NCI-H1092 treated with DMSO at 0.1 percent for 48 hours (cell line): ENCODE data around the gene SPATA6L.

Source experiments
- DNase-seq: peaks from one replicate; lab custom pipeline; 2025; lab: John Stamatoyannopoulos, UW

The SPATA6L gene

DNA sequence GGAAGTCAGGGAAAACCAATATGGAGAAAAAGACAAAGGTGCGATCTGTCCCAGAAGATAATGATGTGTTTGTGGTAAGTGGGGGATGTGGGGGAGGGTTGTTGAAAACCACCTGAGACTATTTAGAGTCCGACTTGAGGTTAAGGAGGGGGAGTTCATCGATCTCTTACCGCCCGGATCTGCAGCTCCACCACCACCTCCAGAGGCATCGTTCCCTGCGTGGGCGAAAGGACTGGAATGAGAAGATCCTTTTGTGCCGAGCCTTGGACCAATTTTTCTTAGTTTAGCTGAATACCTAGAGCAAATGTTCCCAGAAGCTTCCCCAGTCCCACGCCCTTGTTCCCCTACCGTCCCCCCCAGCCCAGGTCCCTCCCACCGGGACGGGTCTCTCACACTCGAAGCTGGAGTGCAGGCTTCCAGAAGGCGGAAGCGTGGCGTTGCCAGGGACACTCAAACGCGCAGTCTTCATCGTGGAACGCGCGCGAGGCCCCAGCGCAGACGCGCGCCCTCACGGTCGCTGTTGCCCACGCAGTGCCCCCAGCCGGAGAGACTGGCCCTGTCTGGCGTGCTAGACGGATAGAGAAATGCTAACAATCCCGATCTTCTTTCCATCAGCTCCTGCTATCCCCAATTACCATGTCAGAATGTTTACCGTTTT is at the start of gene SPATA6L:
Gene SPATA6L, minus strand, starts transcription at position 439 of the 658 bp plus-strand sequence. Its CDS starts 230 bp downstream, at position 209.
- DNase-seq: peak; percentile 78

DNA sequence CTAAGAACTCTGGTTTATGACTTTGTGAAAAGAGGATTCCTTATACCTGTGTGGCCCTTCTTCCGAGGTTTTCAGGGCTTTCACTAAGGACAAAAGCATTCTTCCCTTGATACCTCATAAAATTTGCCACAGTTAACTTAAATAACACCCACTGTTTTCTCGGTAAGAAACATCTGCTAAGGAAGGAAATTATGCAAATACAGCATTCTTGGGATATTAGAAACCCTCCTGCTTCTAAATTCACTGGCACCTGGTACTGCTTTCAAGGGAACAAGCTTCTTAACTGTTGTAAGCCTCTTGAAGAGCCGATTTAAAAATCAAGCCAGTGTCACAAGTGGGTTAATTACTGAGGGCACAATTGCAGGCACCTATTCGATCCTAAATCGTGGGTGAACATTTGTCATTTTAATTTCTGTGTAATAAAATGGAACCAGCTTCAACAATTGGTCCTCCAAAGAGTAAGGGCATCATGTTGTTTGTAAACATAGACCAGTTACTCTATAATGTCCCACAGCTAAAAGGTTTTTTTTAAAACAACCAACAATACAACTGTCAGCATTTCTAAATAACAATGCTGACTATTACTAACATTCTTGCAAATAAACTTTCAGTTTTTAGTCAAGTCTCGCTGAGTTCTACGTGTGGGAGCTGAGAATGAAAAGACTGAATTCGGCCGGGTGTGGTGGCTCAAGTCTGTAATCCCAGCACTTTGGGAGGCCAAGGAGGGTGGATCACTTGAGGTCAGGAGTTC is 48.2 kb upstream of the SPATA6L start:
- no peak for DNase-seq

DNA sequence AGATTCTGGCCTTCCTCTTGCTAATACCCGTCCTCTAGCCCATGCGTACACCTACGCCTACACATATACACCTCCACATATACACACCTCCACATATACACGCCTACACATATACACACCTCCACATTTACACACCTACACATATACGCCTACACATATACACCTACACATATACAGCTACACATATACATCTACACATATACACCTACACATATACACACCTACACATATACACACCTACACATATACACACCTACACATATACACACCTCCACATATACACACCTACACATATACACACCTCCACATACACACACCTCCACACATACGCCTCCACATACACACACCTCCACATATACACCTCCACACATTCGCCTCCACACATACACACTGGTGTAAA is 47.6 kb upstream of the SPATA6L start:
- DNase-seq: no peak

DNA sequence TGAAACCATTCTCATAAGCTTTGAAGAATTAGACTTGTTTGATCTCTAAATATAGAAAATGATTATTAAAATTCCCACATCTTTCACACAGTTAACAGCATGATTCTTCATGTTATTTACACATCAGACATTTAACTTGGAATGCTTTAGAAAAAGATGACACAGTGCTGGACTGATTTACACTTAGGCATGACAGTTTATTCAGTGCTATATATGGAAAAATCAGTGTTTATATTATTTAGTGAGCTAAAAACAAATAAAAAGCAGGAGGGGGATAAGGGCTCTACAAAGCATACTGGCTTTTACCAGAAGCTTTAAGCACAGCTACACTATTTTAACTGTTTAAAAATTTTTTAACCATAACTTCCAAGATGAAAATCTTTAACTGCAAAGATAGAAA is 43.1 kb upstream of the SPATA6L start:
- no peak for DNase-seq

DNA sequence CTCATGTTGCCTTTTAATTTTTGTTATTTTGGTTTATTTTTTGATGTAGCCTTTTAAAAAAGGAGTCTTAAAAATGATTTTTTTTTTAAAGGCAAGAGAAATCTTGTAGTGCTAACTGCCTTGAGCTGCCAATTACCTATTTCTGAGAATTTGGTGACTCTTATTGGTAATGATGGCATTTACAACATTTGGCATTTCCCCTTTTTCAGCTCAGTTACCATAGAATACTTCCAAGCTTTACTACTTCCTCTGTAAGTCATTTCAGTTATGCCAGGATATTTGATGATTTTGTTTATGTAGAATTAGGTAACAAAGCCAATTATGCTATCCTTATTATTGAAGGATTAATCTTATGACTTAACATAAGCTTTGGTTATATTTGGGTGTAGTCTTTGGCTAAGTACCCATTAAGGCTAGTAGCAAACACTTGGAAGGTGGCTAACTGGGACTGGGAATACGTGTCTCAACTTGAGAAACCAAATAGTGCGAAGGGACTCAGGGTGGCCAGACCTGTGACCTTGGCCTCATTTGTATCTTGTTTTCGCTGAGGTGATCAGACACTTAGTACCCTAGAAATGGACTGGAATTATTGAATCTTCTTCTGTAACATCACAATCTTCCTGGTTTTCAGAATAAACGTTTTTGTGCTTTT is 40.8 kb upstream of the SPATA6L start:
- DNase-seq: no peak

DNA sequence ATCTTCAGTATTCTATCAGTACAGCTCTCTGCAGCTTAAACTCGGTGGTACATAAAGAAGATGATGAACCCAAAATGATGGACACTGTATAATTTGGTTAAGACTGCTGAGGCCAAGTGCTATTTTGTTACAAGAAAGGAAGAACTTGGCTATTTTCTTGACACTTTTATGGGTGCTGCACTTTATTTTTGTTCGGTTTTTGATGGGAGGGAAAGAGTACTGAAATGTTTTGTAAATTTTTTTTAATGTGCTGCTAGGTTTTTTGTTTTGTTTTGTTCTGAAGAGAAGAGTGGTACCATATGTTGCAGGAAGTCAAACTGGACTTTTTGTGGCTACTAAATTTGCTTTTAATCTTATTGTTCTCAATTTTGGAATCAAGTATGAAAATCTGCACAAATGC is 39.7 kb upstream of the SPATA6L start:
- no peak for DNase-seq

- no peak for DNase-seq
These were observed 37.8 kb upstream of the SPATA6L start for GRCh38 chr9:4704129-4704528.

DNA sequence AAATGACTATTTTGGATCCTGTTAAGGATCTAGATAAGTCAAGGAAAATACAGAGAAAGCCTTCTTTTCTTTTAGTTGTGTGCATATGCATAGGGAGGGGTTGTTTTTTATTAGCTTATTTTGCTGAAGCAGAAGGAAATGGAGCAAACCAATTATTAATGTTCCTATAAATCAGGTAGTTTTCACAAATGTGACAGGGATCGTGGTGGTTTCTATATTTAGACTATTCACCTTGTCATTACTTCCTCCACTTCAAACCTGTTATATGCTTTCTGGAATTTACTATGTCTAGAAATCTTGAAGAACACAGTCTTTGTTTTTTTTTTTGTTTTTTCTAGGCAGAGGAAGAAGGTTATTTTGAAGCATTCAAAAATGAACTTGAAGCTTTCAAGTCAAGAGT is 35.2 kb upstream of the SPATA6L start:
- no peak for DNase-seq

GRCh38 chr9:4700932-4701331 is 34.7 kb upstream of the SPATA6L start:
- DNase-seq: no peak

GRCh38 chr9:4700091-4700490 is 33.8 kb upstream of the SPATA6L start:
- DNase-seq: no peak

GRCh38 chr9:4691795-4692194 is 25.5 kb upstream of the SPATA6L start:
- DNase-seq: no peak

GRCh38 chr9:4690144-4690543 is 23.9 kb upstream of the SPATA6L start:
- DNase-seq: no peak

DNA sequence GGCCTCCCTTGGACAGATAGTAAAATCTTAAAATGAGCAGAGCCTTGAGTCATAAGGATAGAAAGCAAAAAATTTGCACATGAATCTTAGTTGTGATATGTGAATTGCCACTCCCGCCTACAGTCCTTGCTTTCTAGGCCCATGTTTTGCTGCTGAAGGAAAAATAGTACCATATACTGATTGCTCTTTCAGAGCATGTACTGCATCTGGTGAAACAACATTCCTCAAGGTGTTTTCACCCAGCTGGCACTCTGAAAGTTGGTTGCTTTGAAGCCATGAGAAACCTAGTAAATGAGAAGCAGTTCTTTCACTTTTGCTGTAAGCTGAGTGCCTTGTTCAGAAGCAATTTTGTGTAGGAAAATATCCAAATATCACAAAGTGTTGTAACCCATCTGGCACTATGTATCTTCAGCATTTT is 23.4 kb upstream of the SPATA6L start:
- DNase-seq: no peak

DNA sequence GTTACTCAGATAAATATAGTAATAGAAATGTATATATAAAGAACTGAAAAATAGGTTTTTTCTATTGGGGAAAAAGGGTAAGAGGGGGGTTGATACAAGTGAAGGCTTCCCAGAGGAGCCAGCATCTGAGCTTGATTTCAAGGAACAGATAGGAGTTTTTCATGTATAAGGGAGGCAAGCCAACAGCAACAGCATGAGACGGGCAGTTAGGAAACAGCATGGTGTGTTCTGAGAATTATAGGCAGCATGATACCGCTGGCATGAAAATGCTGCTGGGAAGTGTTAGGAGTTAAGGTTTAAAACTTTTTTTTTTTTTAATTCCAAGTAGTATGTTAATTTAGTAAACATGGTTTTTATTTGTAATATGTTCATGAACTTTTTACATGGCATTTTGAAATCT is 22.7 kb upstream of the SPATA6L start:
- DNase-seq: no peak

- no peak for DNase-seq
These were observed 20.3 kb upstream of the SPATA6L start for GRCh38 chr9:4686584-4686983.

- DNase-seq: no peak
These were observed 19.8 kb upstream of the SPATA6L start for GRCh38 chr9:4686112-4686511.

DNA sequence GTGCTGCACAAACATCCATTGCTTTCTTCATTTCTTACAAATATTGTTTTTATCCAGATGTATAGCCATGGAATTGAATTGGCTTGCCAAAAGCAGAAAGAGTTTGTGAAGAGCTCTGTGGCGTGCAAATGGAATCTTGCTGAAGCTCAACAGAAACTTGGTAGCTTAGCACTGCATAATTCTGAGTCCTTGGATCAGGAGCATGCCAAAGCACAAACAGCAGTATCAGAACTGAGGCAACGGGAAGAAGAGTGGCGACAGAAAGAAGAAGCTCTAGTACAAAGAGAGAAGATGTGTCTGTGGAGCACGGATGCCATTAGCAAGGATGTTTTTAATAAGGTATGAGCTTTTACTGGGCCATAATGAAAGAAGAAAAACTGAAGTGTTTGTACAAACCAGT is 18.5 kb upstream of the SPATA6L start:
- DNase-seq: no peak

- no peak for DNase-seq
These were observed 14.5 kb upstream of the SPATA6L start for GRCh38 chr9:4680750-4681149.

- peak; percentile 52 for DNase-seq
These were observed 13.9 kb upstream of the SPATA6L start for GRCh38 chr9:4680173-4680525.

DNA sequence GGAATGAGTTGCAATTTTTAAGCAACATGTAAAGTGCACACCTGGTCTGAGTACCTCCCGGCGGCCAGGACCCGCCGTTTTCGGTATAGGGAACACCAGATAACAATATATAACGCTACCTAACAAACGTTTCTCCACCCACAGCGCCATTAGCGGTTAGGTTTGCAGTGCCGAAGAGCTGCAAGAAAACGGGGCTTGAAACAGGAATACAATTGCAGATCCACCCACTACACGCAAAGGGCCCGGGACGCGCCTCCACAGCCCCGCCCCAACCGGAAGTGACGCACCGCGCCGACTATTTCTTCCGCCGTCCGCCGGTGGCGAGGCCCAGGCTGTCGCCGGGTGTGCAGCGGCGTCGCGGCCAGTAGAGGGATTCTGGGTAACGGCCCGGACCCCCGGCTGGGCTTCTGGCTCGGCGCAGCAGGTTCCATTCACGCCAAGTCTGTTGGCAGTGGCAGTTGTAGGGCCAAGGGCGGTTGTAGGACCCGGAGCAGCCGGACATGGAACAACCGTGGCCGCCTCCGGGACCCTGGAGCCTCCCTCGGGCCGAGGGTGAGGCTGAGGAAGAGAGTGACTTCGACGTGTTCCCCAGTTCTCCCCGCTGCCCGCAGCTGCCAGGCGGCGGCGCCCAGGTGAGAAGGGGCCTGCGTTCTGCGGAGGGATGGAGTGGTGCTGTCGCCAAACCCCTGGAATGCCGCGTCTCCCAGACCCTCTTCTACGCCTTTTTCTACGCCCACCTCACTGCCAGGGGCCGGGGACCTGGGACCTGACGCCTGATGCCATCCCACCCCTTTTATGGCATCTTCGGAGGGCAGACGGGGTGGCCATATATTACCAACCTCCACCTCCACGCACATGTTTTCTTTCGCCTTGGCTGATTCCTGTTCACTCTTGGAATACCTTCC is 13.2 kb upstream of the SPATA6L start, which contains the start of gene CDC37L1:
Gene CDC37L1, plus strand, starts transcription at position 302 of the 905 bp plus-strand sequence. Its CDS starts 199 bp downstream, at position 501.
- peak; percentile 96 for DNase-seq

DNA sequence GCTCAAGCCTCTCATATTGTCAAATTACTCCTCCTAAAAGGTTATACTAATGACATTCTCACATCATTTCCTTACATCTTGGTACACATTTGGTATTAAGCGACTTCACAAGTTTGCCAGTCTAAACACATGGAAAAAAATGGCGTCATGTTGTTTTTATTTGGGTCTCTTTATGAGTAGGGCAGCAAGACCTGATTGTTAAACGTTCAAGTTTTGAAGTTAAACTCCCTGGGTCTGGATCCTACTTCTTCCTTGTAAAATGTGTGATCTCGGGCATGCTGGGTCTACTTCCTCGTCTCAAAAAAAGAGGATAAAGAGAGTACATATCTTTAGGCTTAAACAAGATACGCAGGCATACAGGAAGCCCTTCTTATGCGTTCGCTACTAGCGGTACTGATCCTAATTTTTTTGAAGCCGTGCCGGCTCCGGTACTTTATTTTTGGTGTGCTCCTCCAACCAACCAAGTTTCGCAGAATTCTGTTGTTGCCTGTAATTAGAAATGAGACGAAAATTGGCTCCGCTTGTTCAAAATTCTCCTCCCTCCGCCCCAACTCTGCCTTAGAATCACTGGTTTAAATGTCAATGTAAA is 12.5 kb upstream of the SPATA6L start:
- peak; percentile 72 for DNase-seq

- DNase-seq: no peak
These were observed 11.1 kb upstream of the SPATA6L start for GRCh38 chr9:4677392-4677791.
